ENCODE measurements around the gene LARGE1.

Gene LARGE1

GRCh38 chr22:33224841-33225240 is 695.4 kb downstream of the LARGE1 start:
- DNase-seq (ENCODE audit: low read depth) = no peak

Measured in stimulated activated CD8-positive, alpha-beta memory T cell treated with anti-CD3 and anti-CD28 coated beads, Interleukin-15, amount 100 ng/mL, for 24 hours (primary cell).